ENCODE measurements around the gene LENG8. TPM values are rescaled to one million over a fixed set of nuclear protein-coding genes. Genes with fewer than 3 reads are reported as not detected.

Gene LENG8
- polyA plus RNA-seq, 3 donors: 67.0 to 96.9 (median 68.5) TPM

DNA sequence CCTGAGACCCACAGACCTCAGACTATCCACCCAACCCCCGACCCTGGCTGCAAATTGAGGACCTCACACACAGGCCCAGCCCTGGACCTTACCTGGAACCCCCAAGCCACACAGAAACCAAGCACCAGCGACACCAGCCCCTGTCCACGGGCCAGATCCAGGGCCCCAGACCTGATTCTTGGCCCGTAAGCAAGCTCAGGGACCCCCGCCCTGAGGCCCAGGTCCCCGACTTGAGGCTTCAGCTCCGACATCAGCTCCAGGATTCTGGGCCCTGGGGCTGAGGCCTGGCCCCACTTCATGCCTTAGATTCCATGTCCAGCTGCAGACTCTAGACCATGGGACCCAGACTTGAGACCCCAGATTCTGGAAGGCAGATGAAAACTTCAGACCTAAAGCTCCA, 27.5 kb upstream of the LENG8 start:
- no peak for DNase-seq (ENCODE audit: low read depth in 3 of 3, low spot score in 2 of 3)

DNA sequence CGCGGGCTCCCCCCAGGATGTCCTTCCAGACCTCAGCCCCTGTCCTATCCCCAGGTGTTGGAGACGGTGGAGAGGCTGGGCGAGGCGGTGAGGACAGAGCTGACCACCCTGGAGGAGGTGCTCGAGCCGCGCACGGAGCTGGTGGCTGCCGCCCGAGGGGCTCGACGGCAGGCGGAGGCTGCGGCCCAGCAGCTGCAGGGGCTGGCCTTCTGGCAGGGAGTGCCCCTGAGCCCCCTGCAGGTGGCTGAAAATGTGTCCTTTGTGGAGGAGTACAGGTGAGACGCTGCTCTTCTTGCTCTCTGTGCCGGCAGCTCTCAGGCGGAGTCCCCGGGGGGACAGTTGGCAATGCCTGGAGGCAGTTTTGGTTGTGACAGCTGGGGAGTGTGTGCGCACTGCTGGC, 26.9 kb upstream of the LENG8 start:
- no peak for DNase-seq (ENCODE audit: low read depth in 3 of 3, low spot score in 2 of 3)

DNA sequence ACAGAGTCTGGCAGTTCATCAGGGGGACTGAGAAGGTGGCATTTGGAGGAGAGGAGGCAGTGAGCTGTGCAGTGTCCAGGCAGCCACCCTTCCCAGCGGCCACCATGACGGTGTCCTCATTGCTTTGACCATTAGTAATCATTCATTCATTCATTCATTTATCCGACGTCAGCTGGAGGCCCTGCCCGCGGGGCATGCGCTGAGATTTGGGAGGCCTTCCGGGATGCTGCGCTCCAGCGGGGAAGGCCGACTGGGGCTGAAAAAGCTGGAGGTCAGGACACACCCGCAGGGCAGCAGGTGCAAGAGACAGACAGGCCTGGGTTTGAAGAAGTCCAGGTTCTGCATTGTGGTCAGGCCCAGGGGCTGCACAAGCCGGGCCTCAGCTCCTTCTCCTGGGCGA, 24.8 kb upstream of the LENG8 start:
- no peak for DNase-seq (ENCODE audit: low read depth in 3 of 3, low spot score in 2 of 3)

DNA sequence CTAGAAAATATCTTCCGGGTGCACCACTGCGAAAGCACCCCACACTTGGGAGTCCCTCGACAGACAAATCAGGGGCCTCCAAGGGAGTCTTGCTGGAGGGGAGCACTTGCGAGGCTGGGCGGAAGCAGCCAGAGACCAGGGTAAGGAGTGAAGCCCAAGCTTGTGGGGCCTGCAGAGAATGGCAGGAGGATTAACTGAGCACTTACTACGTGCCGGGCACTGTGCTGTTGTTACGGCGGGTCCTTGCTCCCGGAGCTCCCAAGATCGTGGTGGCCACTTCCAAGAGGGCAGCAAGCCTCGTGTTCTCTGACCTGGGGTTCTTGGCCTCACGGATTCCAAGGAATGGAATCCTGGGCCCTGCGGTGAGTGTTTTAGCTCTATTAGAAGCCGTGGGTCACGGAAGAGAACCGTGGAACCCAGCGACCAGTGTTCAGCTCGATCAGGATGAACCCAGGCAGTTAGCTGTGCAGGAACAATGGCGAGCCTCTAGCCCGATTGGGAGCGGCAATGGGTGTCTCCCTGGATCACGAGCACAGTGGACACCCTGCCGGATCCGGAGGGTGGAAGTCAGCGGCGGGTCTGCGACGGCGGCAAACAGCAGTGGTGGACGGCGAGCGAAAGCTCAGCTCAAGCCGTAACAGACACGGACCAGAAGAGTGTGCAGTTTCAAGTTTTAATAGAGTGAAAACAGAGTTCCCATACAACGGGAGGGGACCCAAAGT, 24.2 kb upstream of the LENG8 start:
- no peak for DNase-seq (ENCODE audit: low read depth in 3 of 3, low spot score in 2 of 3)

DNA sequence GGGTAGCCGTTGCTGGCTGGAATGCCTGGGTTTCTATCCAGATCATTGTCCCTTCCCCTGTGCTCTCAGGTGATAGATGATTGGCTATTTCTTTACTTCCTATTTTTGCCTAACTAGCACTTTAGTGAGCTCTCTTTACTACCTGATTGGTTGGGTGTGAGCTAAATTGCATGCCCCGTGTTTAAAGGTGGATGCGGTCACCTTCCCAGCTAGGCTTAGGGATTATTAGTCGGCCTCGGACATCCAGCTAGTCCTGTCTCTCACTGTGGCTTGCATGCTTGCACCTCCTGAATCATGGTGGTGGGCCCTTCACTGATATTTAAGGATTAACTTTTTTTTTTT, 23.6 kb upstream of the LENG8 start:
- DNase-seq (ENCODE audit: low read depth in 3 of 3, low spot score in 2 of 3): no peak

DNA sequence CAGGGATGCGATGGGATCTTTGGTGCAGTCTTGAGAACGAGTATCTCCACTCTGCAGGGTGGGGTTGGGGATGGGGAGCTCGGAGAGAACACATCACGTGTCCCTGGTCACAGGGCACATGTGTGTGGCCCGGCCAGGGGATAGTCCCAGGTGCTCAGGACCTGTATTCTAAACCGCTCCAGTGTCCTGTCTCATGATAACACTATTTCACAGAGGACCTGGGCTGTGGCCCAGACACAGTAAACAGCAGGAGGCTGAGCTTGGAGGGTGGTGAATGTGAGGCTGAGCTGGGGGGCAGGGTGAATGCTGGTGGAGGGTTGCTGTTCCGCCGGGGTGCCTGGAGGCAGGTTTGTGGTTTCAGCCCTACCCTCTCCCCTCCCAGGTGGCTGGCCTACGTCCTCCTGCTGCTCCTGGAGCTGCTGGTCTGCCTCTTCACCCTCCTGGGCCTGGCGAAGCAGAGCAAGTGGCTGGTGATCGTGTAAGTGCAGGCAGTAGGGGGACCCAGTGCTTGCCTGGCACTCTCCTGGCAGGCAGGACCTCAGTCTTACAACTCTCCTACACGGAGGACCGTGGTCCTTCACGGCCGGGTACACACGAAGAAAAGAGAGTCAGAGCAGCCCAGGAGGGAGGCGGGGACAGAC, 22.6 kb upstream of the LENG8 start:
- no peak for DNase-seq (ENCODE audit: low read depth in 3 of 3, low spot score in 2 of 3)

DNA sequence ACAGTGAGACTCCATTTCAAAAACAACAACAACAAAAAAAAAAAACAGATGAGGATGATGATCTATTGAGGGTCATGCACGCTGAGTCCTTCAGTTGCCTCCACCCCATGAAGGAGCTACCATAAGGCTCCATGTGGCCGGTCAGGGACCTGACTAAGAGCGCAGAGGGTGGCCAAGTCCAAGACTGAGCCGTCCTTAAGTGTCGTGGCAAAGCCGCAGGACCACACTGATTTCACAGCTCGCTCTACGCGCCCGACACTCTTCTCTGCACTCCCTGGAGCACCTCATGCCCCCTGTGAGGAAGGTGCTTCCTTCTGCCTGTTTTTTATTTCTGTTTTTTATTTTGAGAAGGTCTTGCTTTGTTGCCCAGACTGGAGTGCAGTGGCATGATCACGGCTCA, 21.4 kb upstream of the LENG8 start:
- DNase-seq (ENCODE audit: low read depth in 3 of 3, low spot score in 2 of 3): no peak

DNA sequence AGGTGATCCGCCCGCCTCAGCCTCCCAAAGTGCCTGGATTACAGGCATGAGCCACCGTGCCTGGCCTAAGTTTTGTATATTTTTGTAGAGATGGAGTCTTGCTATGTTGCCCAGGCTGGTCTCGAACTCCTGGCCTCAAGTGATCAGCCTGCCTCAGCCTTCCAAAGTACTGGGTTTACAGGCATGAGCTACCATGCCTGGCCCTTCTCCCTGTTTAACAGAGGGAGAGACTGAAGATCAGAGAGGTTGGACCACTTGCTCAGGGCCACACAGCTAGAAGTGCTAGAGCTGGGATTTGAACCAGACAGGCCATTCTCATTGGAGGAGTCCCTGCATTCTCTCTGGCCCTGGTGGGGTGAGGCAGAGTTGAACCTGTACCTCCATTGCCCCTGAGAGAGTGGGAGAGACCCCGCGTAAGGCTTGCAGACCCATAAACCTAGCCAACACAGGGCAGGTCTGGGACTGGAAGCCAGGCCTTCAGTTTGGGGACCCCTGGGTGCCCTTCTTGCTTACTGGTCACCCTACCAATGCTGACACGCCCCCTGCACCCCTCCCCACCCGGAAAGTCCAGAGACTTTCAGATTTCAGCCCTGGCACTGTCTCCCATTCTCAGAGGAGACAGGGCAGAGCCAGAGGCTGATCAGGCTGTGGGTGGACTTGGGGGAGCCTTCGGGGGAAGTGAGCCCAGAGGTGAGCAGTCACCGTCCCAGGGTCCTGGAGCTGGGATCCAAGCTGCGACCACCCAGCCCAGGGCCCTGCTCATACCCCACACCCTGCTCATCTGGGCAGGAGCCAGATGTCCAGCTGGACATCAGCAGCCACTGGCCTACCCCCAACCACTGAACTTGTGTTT, 20.4 kb upstream of the LENG8 start:
- no peak for DNase-seq (ENCODE audit: low read depth in 3 of 3, low spot score in 2 of 3)

DNA sequence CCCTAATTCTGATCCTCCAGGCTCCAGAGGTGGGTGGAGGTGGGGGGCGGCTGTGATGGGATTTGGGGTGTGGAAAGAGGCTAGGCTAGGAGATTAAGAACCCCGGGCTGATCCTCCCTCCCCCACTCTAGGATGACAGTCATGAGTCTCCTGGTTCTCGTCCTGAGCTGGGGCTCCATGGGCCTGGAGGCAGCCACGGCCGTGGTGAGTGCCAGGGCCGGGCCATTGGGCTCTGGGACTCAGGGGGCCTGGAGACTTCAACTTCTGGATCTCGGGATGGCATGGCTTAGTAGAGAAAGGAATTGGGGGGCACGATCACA, 19.9 kb upstream of the LENG8 start:
- DNase-seq (ENCODE audit: low read depth in 3 of 3, low spot score in 2 of 3): no peak

DNA sequence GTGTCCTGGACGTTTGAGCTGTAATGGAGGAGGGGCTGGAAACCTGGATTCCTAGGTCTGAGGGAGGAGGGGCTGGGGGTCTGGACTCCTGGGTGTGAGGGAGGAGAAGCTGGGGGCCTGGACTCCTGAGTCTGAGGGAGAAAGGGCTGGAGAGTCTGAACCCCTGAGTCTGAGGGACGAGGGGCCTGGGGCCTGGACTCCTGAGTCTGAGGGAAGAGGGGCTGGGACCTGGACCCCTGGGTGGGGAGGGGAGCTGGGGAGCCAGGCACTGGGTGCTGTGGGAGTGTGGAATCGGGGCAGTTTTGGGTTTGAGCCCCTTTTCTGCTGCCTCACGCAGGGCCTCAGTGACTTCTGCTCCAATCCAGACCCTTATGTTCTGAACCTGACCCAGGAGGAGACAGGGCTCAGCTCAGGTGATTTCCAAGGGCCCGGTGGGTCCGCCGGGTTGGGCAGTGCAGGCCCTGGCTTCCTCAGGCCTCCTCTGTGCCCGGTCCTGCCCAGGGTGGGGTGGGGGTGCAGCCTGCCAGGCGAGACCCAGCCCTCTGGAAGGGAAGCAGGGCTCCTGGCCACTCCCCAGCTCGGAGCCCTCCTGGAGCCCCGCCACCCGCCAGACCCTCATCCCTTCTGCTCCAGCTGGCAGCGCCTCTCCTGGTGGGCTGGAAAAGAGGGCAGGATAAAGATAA, 19.3 kb upstream of the LENG8 start:
- DNase-seq (ENCODE audit: low read depth in 3 of 3, low spot score in 2 of 3): no peak

DNA sequence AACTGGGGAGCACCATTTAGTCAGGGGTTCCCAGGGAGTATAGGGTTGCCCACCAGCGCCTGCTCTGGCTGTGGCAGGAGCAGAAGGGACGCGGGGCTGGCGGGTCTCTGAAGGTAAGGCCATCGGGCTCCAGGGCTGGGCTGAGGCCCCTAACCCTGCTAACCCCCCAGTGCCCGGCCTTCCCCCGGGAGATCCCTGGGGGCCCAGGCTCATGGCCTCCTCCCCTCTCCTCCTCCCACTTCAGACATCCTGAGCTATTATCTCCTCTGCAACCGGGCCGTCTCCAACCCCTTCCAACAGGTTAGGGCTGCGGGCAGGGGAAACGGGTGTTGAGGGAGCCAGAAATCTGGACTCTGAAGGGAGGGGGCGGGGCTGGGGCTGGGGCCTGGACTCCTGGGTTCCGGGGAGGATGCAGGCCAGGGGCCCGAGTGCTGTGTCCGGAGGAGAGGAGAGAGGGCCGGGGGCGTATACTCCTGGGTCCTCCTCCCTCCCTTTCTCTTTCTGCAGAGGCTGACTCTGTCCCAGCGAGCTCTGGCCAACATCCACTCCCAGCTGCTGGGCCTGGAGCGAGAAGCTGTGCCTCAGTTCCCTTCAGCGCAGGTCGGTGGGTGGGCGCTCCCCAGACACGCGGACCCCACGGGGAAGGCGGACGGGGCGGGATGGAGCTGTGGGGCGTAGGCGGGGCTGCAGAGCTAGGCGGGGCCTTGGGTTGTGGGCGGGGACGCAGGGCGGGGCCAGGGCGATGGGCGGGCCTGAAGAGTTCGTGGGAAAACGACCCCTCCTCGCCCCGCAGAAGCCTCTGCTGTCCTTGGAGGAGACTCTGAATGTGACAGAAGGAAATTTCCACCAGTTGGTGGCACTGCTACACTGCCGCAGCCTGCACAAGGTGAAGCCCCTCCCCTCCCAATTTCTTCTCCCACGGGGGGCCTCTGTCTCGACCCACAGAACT, 18.4 kb upstream of the LENG8 start:
- no peak for DNase-seq (ENCODE audit: low read depth in 3 of 3, low spot score in 2 of 3)

DNA sequence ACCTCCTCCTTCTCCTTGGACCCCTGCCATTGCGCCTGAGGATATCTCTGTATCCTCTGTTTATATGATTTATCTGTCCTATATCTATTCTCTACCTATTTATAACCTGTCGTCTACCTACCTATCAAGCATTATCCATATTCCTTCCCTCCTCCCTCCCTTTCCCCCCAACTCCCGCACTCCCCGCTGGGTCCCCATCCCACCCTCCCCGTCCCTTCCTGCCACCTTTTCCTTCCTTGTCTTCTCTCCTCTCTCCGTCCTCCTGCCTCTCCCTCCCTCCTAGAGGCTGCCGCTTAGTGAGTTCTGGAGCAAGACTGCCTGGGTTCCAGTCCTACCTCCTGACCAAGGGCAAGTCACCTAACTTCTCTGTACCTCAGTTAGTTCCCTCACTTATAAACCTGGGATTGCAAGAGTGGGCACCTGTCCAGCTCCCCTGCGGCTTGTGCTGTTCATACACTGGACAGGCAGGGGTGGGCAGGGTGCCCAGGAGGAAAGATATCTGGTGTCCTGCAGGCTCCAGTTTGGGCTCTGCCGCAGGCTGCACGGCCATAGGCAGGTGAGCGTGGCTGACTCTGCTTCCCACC, 17.7 kb upstream of the LENG8 start:
- DNase-seq (ENCODE audit: low read depth in 3 of 3, low spot score in 2 of 3): no peak

DNA sequence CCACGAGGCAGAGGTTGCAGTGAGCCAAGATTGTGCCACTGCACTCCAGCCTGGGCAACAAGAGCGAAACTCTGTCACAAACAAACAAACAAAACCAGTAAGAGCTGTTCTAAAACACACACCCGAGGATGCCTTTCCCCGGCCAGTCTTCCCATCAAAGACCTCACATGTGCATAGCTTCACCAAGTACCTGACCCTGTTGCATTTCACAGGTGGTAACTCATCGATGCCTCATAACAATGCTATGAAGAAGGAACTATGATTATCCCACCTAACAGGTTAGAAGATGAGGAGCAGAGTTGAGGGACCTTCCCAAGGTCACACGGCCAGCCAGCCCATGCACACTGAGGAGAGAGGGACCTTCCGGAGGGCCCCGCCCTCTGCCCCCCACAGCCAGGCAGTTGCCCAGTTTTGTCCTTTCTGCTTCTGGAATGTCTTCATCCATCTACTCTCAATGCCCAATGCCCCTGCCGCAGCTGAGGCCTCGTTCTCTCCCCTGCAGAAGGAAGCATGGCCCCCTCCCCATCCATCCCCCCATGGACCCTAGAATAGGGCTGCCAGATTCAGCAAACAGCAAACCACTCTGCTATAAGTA, 16.8 kb upstream of the LENG8 start:
- no peak for DNase-seq (ENCODE audit: low read depth in 3 of 3, low spot score in 2 of 3)

DNA sequence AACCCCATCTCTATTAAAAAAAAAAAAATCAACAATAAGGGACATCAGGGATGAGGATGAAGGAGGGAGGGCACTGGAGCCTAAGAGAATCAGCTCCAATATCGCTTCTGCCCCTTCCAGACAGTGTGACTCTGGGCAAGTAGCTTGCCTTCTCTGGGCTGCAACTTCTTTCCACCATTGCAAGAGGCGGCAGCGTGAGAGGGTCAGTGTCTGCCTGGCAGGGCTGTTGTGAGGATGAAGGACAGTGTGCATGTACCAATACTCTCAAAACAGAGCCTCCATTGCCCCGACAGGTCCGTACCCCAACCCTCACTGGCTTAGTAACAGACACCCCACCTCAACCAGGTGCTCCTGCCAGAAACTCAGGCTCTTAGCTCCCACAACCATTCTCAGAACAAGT, 15.3 kb upstream of the LENG8 start:
- no peak for DNase-seq (ENCODE audit: low read depth in 3 of 3, low spot score in 2 of 3)

DNA sequence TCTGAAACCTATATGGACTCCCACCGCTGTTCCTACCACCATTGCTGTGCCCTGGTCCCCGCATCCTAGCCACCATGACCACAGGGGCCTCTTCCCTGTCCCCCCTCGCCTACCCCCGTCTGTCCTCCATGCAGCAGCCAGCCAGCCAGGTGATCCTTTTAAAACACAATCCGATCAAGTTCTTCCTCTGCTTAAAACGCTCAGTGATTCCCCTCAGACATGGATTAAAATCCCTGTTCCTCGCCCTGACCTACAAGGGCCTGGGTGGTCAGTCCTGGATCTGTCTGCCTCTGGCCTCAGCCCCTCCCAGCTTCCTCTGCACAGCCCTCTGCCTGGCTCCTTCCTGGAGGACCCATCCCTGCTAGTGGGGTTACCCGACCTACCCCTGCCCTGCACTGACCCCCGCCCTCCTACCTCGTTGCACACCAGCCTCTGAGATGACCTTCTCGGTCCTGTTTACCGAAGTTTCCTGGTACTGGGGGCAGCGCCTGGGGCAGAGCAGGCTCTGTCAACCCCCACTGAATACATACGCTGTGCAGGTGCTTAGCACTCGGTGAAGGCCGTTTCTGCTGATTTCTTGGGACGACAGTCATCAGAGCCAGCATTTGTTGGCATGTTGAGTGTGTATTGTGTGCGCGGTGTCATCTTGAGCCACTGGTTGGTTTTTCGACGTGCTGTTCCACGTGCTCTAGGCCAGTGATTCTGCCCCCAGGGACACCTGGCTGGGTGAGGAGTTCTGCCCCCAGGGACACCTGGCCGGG, 14.7 kb upstream of the LENG8 start:
- DNase-seq (ENCODE audit: low read depth in 3 of 3, low spot score in 2 of 3): no peak

DNA sequence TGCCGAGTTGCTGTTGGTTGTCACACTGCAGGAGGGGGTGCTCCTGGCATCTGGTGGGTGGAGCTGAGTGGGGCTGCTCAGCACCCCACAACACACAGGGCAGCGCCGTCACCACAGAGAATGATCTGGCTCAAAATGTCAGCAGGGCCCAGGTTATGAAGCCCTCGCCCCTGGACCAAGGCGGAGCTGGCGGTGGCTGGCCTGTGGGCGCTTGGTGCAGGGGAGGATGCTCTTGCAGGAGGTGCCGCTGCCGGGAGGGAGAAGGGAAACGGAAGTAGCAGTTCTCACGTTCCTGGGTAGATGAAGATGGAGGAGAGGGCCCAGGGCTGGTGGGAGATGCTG, 14.2 kb upstream of the LENG8 start:
- no peak for DNase-seq (ENCODE audit: low read depth in 3 of 3, low spot score in 2 of 3)

DNA sequence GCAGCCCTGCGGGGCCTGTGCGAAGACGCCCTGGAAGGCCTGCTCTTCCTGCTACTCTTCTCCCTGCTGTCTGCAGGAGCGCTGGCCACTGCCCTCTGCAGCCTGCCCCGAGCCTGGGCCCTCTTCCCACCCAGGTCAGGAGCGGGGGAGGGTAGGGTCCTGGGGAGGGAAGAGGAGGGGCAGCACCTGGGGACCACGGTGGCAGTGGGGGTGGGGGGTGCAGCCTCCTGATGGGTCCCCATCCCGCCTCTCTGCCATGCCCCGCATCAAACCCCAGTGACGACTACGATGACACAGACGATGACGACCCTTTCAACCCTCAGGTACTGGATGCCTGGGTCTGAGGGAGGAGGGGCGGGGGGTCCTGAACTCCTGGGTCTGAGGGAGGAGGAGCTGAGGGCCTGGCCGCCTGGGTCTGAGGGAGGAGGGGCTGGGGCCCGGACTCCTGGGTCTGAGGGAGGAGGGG, 13.4 kb upstream of the LENG8 start:
- no peak for DNase-seq (ENCODE audit: low read depth in 3 of 3, low spot score in 2 of 3)

DNA sequence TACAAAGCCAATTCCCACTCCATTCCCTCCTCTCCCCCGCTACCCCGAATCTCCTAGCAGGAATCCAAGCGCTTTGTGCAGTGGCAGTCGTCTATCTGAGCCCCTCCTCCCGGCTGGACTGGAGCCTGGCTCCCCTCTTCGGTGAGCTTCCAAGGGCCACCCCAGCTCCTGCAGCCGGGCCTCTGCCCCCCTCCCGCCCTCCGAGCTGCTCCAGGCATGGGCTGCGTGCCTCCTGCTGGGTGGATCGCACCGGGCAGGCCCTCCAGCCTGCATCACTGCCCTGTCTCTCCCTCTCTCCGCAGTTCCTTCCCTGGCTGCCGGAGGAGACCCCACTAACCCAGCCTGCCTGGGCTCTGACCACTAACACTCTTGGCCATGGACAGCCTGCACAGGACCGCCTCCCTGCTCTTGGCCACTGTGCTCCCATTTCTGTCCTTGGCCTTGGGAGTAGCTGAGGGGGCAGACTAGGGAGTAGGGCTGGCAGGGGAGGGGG, 12.9 kb upstream of the LENG8 start:
- no peak for DNase-seq (ENCODE audit: low read depth in 3 of 3, low spot score in 2 of 3)

Data from right renal cortex interstitium (tissue), 3 donors.